ENCODE data around the gene TIMP4. TPM values are rescaled to one million over a fixed set of nuclear protein-coding genes. Genes with fewer than 3 reads are reported as not detected.

Gene TIMP4
- 1 to 10 TPM; 2.6 to 9.9 (median 5.2) TPM for total RNA-seq
- 10 to 100 TPM in 2 of 3 donors, 1 to 10 TPM in 1; 5.0 to 13.4 (median 11.0) TPM for polyA plus RNA-seq
- long read RNA-seq, donor 1, partial matches to known transcripts = 0 of 1 reads
- long read RNA-seq, donor 1, other reads (novel, unspliced or antisense) = 0 of 1 reads
- long read RNA-seq, donor 2, partial matches to known transcripts = 0 of 1 reads
- long read RNA-seq, donor 2, other reads (novel, unspliced or antisense) = 0 of 1 reads
- long read RNA-seq, donor 3 = 0 reads
- long read RNA-seq, donor 4 = 0 reads
- long read RNA-seq, donor 5, partial matches to known transcripts = 0 of 1 reads
- long read RNA-seq, donor 5, other reads (novel, unspliced or antisense) = 0 of 1 reads
- long read RNA-seq, donor 6 = 0 reads
- long read RNA-seq, donor 7, partial matches to known transcripts = 0 of 1 reads
- long read RNA-seq, donor 7, other reads (novel, unspliced or antisense) = 0 of 1 reads
- long read RNA-seq, donor 8 = 0 reads
- long read RNA-seq, donor 9 = 0 reads
- long read RNA-seq, donor 10 = 0 reads

GRCh38 chr3:12158387-12159226 is at the start of gene TIMP4:
TSS of gene TIMP4 (minus strand) at chr3:12158912. CDS start at chr3:12158840, 72 bp downstream.
- Histone ChIP-seq H3K4me3 (peak within 1 kb of the TSS; percentile 40 to 56 (median 45)), H3K4me1 (peaks cover 10 to 28% (median 19%) of the 10 kb centered on the region in 4 donors), H3K36me3 (peaks cover 0 to 6% (median 0%) of the 10 kb centered on the region in 4 donors), H3K27me3 (peaks cover 0 to 19% (median 0%) of the 10 kb centered on the region in 3 donors), H3K9me3 (no peaks in the 10 kb centered on the region), H3K27ac (peak within 1 kb of the TSS; percentile 9 to 79 (median 64))
- 13 to 30% (median 14%) methylated on average over 12 to 34 of the region's 34 CpGs for WGBS, 5 donors
- DNase-seq = peak; percentile 49 to 62
- TF ChIP-seq POLR2AphosphoS5 (IDR thresholded peaks at IDR 0.05) (no peak), EP300 (IDR thresholded peaks at IDR 0.05) (no peak), POLR2A (IDR thresholded peaks at IDR 0.05) (no peak), CTCF (IDR thresholded peaks at IDR 0.05) (no peak)
- intact Hi-C loops (cut with DNase I; ENCODE audit: low total_unique reads) = no loop called here

GRCh38 chr3:12205171-12205570 is 46.5 kb upstream of the TIMP4 start:
- H3K4me1 ChIP-seq = no peaks in the 10 kb centered on the region
- no peaks in the 10 kb centered on the region for H3K27me3 ChIP-seq
- no peak overlapping the region for H3K4me3 ChIP-seq
- DNase-seq = no peak
- H3K36me3 ChIP-seq = no peaks in the 10 kb centered on the region
- intact Hi-C loops (cut with DNase I; ENCODE audit: low total_unique reads) = no loop called here
- peaks cover 0 to 4% (median 0%) of the 10 kb centered on the region in 4 donors for H3K9me3 ChIP-seq
- H3K27ac ChIP-seq = no peak overlapping the region
- WGBS, 5 donors = 89 to 95% (median 94%) methylated on average over 4 of the region's 4 CpGs
- no peak for TF ChIP-seq POLR2AphosphoS5 (IDR thresholded peaks at IDR 0.05)
- no peak for TF ChIP-seq CTCF (IDR thresholded peaks at IDR 0.05)
- no peak for TF ChIP-seq EP300 (IDR thresholded peaks at IDR 0.05)
- TF ChIP-seq POLR2A (IDR thresholded peaks at IDR 0.05) = no peak

GRCh38 chr3:12201813-12202212 is 43.1 kb upstream of the TIMP4 start:
- no peak for DNase-seq
- Histone ChIP-seq H3K27ac (no peak overlapping the region), H3K4me1 (peaks cover 0 to 8% (median 0%) of the 10 kb centered on the region in 4 donors), H3K36me3 (no peaks in the 10 kb centered on the region), H3K4me3 (no peak overlapping the region), H3K9me3 (no peaks in the 10 kb centered on the region), H3K27me3 (no peaks in the 10 kb centered on the region)
- intact Hi-C loops (cut with DNase I; ENCODE audit: low total_unique reads) = no loop called here
- TF ChIP-seq POLR2AphosphoS5 (IDR thresholded peaks at IDR 0.05) = no peak
- TF ChIP-seq CTCF (IDR thresholded peaks at IDR 0.05) = no peak
- TF ChIP-seq POLR2A (IDR thresholded peaks at IDR 0.05) = no peak
- no peak for TF ChIP-seq EP300 (IDR thresholded peaks at IDR 0.05)
- 87 to 90% (median 88%) methylated on average over 2 of the region's 2 CpGs for WGBS, 5 donors

- no peak overlapping the region for H3K27ac ChIP-seq
- H3K36me3 ChIP-seq = no peaks in the 10 kb centered on the region
- no peak for DNase-seq
- intact Hi-C loops (cut with DNase I; ENCODE audit: low total_unique reads) = no loop called here
- no peak overlapping the region for H3K4me3 ChIP-seq
- peaks cover 14 to 29% (median 20%) of the 10 kb centered on the region in 4 donors for H3K4me1 ChIP-seq
- no peak for TF ChIP-seq POLR2AphosphoS5 (IDR thresholded peaks at IDR 0.05)
- no peak for TF ChIP-seq EP300 (IDR thresholded peaks at IDR 0.05)
- no peak for TF ChIP-seq POLR2A (IDR thresholded peaks at IDR 0.05)
- TF ChIP-seq CTCF (IDR thresholded peaks at IDR 0.05) = no peak
- H3K9me3 ChIP-seq = no peaks in the 10 kb centered on the region
- H3K27me3 ChIP-seq = no peaks in the 10 kb centered on the region
- 57 to 75% (median 67%) methylated on average over 5 of the region's 5 CpGs for WGBS, 5 donors
Observed at GRCh38 chr3:12198301-12198700, 39.6 kb upstream of the TIMP4 start.

Measured in stomach (tissue), 19 donors.